GM12878 (cell line): ENCODE measurements around the gene GNAT3. TPM values are rescaled to one million over a fixed set of nuclear protein-coding genes. Genes with fewer than 3 reads are reported as not detected.

Source experiments
- ATAC-seq: fragments of 200-7000 bp; cut with Tn5 transposase; 3 replicates; pipeline ENCODE4 v1.9.1; 2020; ENCODE audit warnings: mild to moderate bottlenecking, moderate library complexity
- BruUV-seq: library from RNA; stranded (reverse); fragments of 400-500 nt; replicated peaks from 2 replicates; lab custom pipeline; 2021; lab: Mats Ljungman, UMichigan
- CTCF ChIA-PET: fragments of 300-600 bp; sonication (Branson Sonifier 250); formaldehyde crosslinking; extraction: SDS; loops from one replicate; lab custom pipeline; 2021; ENCODE audit warnings: inconsistent platforms; lab: Yijun Ruan, JAX
- POLR2A ChIA-PET: fragments of 350-600 bp; formaldehyde crosslinking; extraction: SDS; loops from one replicate; lab custom pipeline; 2021; ENCODE audit warnings: inconsistent platforms; lab: Charles Lee
- RAD21 ChIA-PET: fragments of 300-600 bp; sonication (Branson Sonifier 250); formaldehyde crosslinking; loops from one replicate; lab custom pipeline; 2023; ENCODE audit warnings: antibody characterized with exemption; ENCODE audit not compliant: unreplicated experiment; lab: Charles Lee
- SMC1A ChIA-PET: fragments of 300-600 bp; sonication (Branson Sonifier 250); formaldehyde crosslinking; loops from one replicate; lab custom pipeline; 2023; ENCODE audit not compliant: unreplicated experiment, uncharacterized antibody; lab: Charles Lee
- DNase-seq: peaks from one replicate; pipeline ENCODE4 v3.0.0-alpha.2; 2011; ENCODE audit warnings: low read depth, low spot score
- FAIRE-seq: peaks from 3 replicates; lab custom pipeline; 2011; peaks lifted over from hg19 to GRCh38; lab: Jason Lieb, UNC
- H2AFZ ChIP-seq: 2 replicates; pipeline ENCODE4 v1.6.0; 2011; ENCODE audit warnings: low read depth, low read length, control low read depth; ENCODE audit not compliant: control insufficient read depth
- H3K27ac ChIP-seq: 2 replicates; pipeline ENCODE4 v1.5.1; 2011; ENCODE audit warnings: control low read depth; ENCODE audit not compliant: control insufficient read depth, insufficient read depth
- H3K27me3 ChIP-seq, 2 experiments: replicated peaks in 1 of 2; 2 replicates each; pipeline versions ENCODE4 v1.6.0 to v1.6.1; 2011; ENCODE audit warnings: low read length in 1 of 2; ENCODE audit not compliant: control insufficient read depth in 2 of 2, insufficient read depth in 2 of 2
- H3K36me3 ChIP-seq, 2 experiments: 2 replicates each; pipeline ENCODE4 v1.5.1; 2011; ENCODE audit warnings: low read length in 1 of 2; ENCODE audit not compliant: control insufficient read depth in 2 of 2, insufficient read depth in 2 of 2
- H3K4me1 ChIP-seq: 2 replicates; pipeline ENCODE4 v1.6.1; 2011; ENCODE audit warnings: mild to moderate bottlenecking, low read length, moderate library complexity, mixed read lengths; ENCODE audit not compliant: control insufficient read depth, insufficient read depth
- H3K4me2 ChIP-seq: 2 replicates; pipeline ENCODE4 v1.6.0; 2011; ENCODE audit warnings: control low read depth; ENCODE audit not compliant: control insufficient read depth, insufficient read depth
- H3K4me3 ChIP-seq: fragments of 200-600 bp; sonication (generic); 2 replicates; pipeline ENCODE4 v1.5.1; 2016
- H3K79me2 ChIP-seq: 2 replicates; pipeline ENCODE4 v1.6.0; 2011; ENCODE audit warnings: low read length; ENCODE audit not compliant: control insufficient read depth, insufficient read depth
- H3K9ac ChIP-seq: 2 replicates; pipeline ENCODE4 v1.8.0; 2011; ENCODE audit warnings: low read length, control low read depth, mixed read lengths; ENCODE audit not compliant: control insufficient read depth, insufficient read depth
- H3K9me3 ChIP-seq: replicated peaks from 3 replicates; pipeline ENCODE4 v1.5.1; 2011; ENCODE audit warnings: mild to moderate bottlenecking, low read length; ENCODE audit not compliant: control insufficient read depth, insufficient read depth
- H4K20me1 ChIP-seq: 2 replicates; pipeline ENCODE4 v1.6.0; 2011; ENCODE audit not compliant: control insufficient read depth, insufficient read depth
- ATF7 ChIP-seq: fragments of 450-650 bp; IDR thresholded peaks from 2 replicates; pipeline ENCODE4 v1.6.1; 2016; ENCODE audit warnings: low read depth, mild to moderate bottlenecking
- CEBPB ChIP-seq, 2 experiments: fragments of 150-350 bp in 1 of 2; IDR thresholded peaks; 2 replicates each; pipeline ENCODE4 v1.6.1; 2012 to 2014; ENCODE audit warnings: low read depth in 2 of 2, low read length in 2 of 2, borderline replicate concordance in 1 of 2, inconsistent platforms in 1 of 2
- ELK1 ChIP-seq: IDR thresholded peaks from 2 replicates; pipeline ENCODE4 v1.6.1; 2012; ENCODE audit warnings: low read depth, low read length, improper control_type of control experiment
- HDAC2 ChIP-seq: fragments of 200-600 bp; sonication (generic); IDR thresholded peaks from 2 replicates; pipeline ENCODE4 v1.6.1; 2017
- HSF1 ChIP-seq: fragments of 150-350 bp; IDR thresholded peaks from 2 replicates; pipeline ENCODE4 v1.6.1; 2014; ENCODE audit warnings: mild to moderate bottlenecking, low read depth, low read length
- IKZF1 ChIP-seq: fragments of 450-650 bp; conservative IDR thresholded peaks from 2 replicates; pipeline ENCODE4 v1.6.1; 2017; ENCODE audit warnings: antibody characterized with exemption, mild to moderate bottlenecking
- MEF2B ChIP-seq: fragments of 450-650 bp; IDR thresholded peaks from 2 replicates; pipeline ENCODE4 v1.6.1; 2018; ENCODE audit warnings: mild to moderate bottlenecking, moderate library complexity; ENCODE audit not compliant: partially characterized antibody, poor library complexity, severe bottlenecking
- MYB ChIP-seq: fragments of 150-350 bp; IDR thresholded peaks from 2 replicates; pipeline ENCODE4 v1.6.1; 2014; ENCODE audit warnings: mild to moderate bottlenecking, low read depth, low read length, borderline replicate concordance
- NR2F1 ChIP-seq: fragments of 450-650 bp; conservative IDR thresholded peaks from 2 replicates; pipeline ENCODE4 v1.6.1; 2017; ENCODE audit warnings: mild to moderate bottlenecking
- PAX8 ChIP-seq: fragments of 450-650 bp; IDR thresholded peaks from 2 replicates; pipeline ENCODE4 v1.6.1; 2017; ENCODE audit warnings: mild to moderate bottlenecking, moderate library complexity
- RB1 ChIP-seq: fragments of 450-650 bp; formaldehyde crosslinking; IDR thresholded peaks from 2 replicates; pipeline ENCODE4 v1.6.1; 2017; ENCODE audit warnings: mild to moderate bottlenecking, borderline replicate concordance
- SP1 ChIP-seq: IDR thresholded peaks from one replicate; pipeline ENCODE4 v1.6.1; 2011; ENCODE audit warnings: low read depth, low read length
- SUZ12 ChIP-seq: fragments of 200-600 bp; sonication (generic); IDR thresholded peaks from one replicate; pipeline ENCODE4 v1.6.1; 2018; ENCODE audit warnings: antibody characterized with exemption, mild to moderate bottlenecking; ENCODE audit not compliant: unreplicated experiment
- TCF3 ChIP-seq: IDR thresholded peaks from 2 replicates; pipeline ENCODE4 v1.6.1; 2012; ENCODE audit warnings: low read depth, mild to moderate bottlenecking, low read length, borderline replicate concordance; ENCODE audit not compliant: insufficient read depth
- USF2 ChIP-seq: IDR thresholded peaks from 2 replicates; pipeline ENCODE4 v1.6.1; 2011; ENCODE audit warnings: low read depth, low read length, improper control_type of control experiment, borderline replicate concordance
- ZNF217 ChIP-seq: fragments of 450-650 bp; IDR thresholded peaks from 2 replicates; pipeline ENCODE4 v1.6.1; 2017; ENCODE audit warnings: antibody characterized with exemption, mild to moderate bottlenecking
- WGBS: methylation state at CpG from one replicate; pipeline ENCODE4 v1.1.6; 2016; ENCODE audit warnings: low lambda C conversion rate; ENCODE audit not compliant: insufficient replicate concordance, insufficient coverage; ENCODE audit errors: missing lambda C conversion rate; 5-methylcytosine and 5-hydroxymethylcytosine counted together
- in situ Hi-C: fragments of 300-500 bp; cut with MboI; formaldehyde crosslinking; loops from 9 replicates; pipeline ENCODE4 v1.14.3; 2018; ENCODE audit warnings: mixed read lengths
- intact Hi-C: fragments of 100-400 bp; cut with micrococcal nuclease; formaldehyde crosslinking; loops from one replicate; pipeline ENCODE4 v1.14.2; 2022; ENCODE audit not compliant: unreplicated experiment
- polyA plus RNA-seq, 11 experiments: library from polyadenylated mRNA; depleted of rRNA in 4 of 11; unstranded in 6 of 11; stranded (reverse) in 5 of 11; fragments of >200 nt; fragmentation: Nextera tagmentation in 4 of 11; fragmentation: Illumina TruSeq in 1 of 11; extraction: Ambion mirVana in 4 of 11; extraction: Trizol in 1 of 11; gene quantifications; 1 replicate in 1 of 11; 2 replicates in 10 of 11; pipeline versions ENCODE4 v1.2.1 to v1.2.3, GENCODE V29; 2011 to 2016; ENCODE audit warnings: inconsistent platforms in 2 of 11, missing spikeins in 2 of 11, low read depth in 1 of 11
- total RNA-seq, 4 experiments: library from RNA; depleted of rRNA in 3 of 4; stranded (reverse); fragments of >200 nt in 3 of 4; fragmentation: Illumina TruSeq in 1 of 4; extraction: Trizol in 1 of 4; gene quantifications; 2 replicates each; pipeline versions ENCODE4 v1.2.1 to v1.2.3, GENCODE V29; 2013 to 2021
- TF ChIP-seq, protein P1 (sequence below): IDR thresholded peaks from 2 replicates; pipeline ENCODE4 v1.6.1; 2012; ENCODE audit warnings: low read depth, low read length, improper control_type of control experiment

Gene GNAT3
- total and polyA plus RNA-seq, 10 of the 15 experiments (the other 5 are each of a cell fraction or from before 2014, with no cell fraction given): 1.7 to 8.3 (median 5.8) TPM; not detected in 1

DNA sequence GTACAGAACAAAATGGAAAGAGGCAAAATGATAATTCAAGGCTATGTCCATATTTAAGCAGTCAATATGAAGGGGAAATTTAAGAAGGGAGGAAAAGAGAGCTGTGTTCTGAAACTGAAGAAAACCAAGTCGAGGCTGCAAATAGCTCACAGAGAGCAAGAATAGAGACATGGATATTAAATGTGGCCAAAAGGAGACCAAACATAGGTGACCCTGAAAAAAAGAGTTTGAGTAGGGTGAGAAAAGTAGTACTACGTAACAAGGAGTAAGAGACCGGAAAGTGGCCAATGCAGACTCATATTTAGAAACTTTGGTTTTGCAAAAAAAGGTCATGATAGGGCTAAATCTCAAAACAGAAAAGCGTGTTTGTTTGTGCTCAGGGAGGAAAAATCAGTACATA, 84.6 kb downstream of the GNAT3 start:
- CTCF ChIA-PET: interaction anchor here (1.1 to 1.8 kb wide), 3 partner anchors 11 to 238 kb away, joined by 3 to 6 read pairs (median 4); no protein-coding TSS in a partner anchor
- BruUV-seq: no TSS peak
- POLR2A ChIA-PET: no interaction called here
- WGBS: 28% methylated on average over 4 of the region's 4 CpGs
- H3K4me2 ChIP-seq: no peak overlapping the region
- no peaks in the 10 kb centered on the region for H3K36me3 ChIP-seq
- no peaks in the 10 kb centered on the region; a peak in 1 of 4 replicates for H3K27me3 ChIP-seq
- H3K4me3 ChIP-seq: no peak overlapping the region
- intact Hi-C loops (loop anchor here (5.0 to 10.0 kb wide), 2 partner anchors 255 to 1028 kb away; no protein-coding TSS in a partner anchor), in situ Hi-C loops (loop anchor here (10.0 kb wide), 1 partner anchor 228 kb away; no protein-coding TSS in a partner anchor)
- DNase-seq (no peak), ATAC-seq (no peak), FAIRE-seq (no peak)
- RAD21 ChIA-PET: interaction anchor here (1.7 to 2.1 kb wide), 2 partner anchors 235 to 254 kb away, joined by 4 to 5 read pairs; no protein-coding TSS in a partner anchor
- no peak overlapping the region for H3K9ac ChIP-seq
- no peaks in the 10 kb centered on the region for H3K4me1 ChIP-seq
- H2AFZ ChIP-seq: no peak overlapping the region
- SMC1A ChIA-PET: no interaction called here
- H3K79me2 ChIP-seq: no peaks in the 10 kb centered on the region
- H4K20me1 ChIP-seq: no peaks in the 10 kb centered on the region
- no peaks in the 10 kb centered on the region for H3K9me3 ChIP-seq
- TF ChIP-seq MYB (no peak), CEBPB (IDR thresholded peaks at IDR 0.05; ENCODE audit: borderline replicate concordance in 1 of 2, low read depth in 2 of 2, low read length in 2 of 2) (no peak), TCF3 (no peak), HSF1 (no peak), NR2F1 (no peak), ELK1 (no peak), USF2 (no peak), SP1 (no peak), HDAC2 (no peak), SUZ12 (no peak), PAX8 (no peak), RB1 (no peak), ATF7 (no peak), ZNF217 (no peak), MEF2B (no peak), IKZF1 (no peak)
- TF ChIP-seq, protein P1, sequence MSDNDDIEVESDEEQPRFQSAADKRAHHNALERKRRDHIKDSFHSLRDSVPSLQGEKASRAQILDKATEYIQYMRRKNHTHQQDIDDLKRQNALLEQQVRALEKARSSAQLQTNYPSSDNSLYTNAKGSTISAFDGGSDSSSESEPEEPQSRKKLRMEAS: no peak
- no peak overlapping the region for H3K27ac ChIP-seq
